Activated naive CD4-positive, alpha-beta T cell treated with anti-CD3 and anti-CD28 coated beads, Interleukin-2, amount 50 U/mL, for 72 hours (primary cell): ENCODE results near the gene MKRN2. TPM values are rescaled to one million over a fixed set of nuclear protein-coding genes. Genes with fewer than 3 reads are reported as not detected.
A peak's percentile ranks its signal among the peaks of the same experiment; 100 is the strongest.

Experiments
- ATAC-seq, 2 donors: fragments of 150-1000 bp; cut with Tn5 transposase; 2 replicates each; pipeline ENCODE4 v1.10.0; 2021; ENCODE audit warnings: mild to moderate bottlenecking in 2 of 2, moderate library complexity in 2 of 2
- DNase-seq, 2 donors: peaks; one replicate each; pipeline ENCODE4 v3.0.0; 2021 to 2022; ENCODE audit warnings: low spot score in 2 of 2
- H3K27ac Mint-ChIP-seq, 2 donors: one replicate each; pipeline ENCODE4 v1.8.0; 2022; ENCODE audit warnings: mild to moderate bottlenecking in 2 of 2, mixed read lengths in 2 of 2
- H3K36me3 Mint-ChIP-seq, 2 donors: one replicate each; pipeline ENCODE4 v1.8.0; 2022; ENCODE audit warnings: mixed read lengths in 2 of 2
- H3K9me3 Mint-ChIP-seq, 2 donors: one replicate each; pipeline ENCODE4 v1.8.0; 2022; ENCODE audit warnings: mixed read lengths in 2 of 2
- total RNA-seq, 2 donors: library from RNA; stranded (reverse); gene quantifications; one replicate each; pipeline ENCODE4 v1.2.3, GENCODE V29; 2022

The MKRN2 gene
- total RNA-seq, 2 donors from 2014 or later = 20.2 to 30.3 TPM

DNA sequence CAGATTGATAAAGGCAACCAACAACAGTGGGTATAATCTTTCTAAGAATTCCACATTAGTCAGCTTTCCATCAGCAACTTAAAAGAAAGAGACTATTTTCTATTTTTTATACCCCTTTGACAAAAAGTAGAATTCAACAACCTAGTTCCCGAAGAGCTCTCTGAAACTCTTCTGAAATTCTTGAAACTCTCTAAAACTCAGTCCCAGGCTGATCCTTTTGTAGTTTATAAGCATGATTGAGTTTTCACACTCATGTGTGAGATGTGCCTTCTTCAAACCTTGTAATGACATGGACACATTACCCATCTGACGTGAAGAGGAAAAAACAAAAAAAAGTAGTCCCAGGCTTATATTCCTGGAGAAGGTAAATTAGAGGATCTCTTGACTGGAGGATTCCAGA, 75.6 kb downstream of the MKRN2 start:
- Mint-ChIP-seq H3K36me3 (peaks cover 0 to 6% of the 10 kb centered on the region in 2 donors), H3K27ac (peak overlapping the region in 1 of 2 donors; percentile 42), H3K9me3 (no peaks in the 10 kb centered on the region)
- ATAC-seq (no peak), DNase-seq (no peak)

DNA sequence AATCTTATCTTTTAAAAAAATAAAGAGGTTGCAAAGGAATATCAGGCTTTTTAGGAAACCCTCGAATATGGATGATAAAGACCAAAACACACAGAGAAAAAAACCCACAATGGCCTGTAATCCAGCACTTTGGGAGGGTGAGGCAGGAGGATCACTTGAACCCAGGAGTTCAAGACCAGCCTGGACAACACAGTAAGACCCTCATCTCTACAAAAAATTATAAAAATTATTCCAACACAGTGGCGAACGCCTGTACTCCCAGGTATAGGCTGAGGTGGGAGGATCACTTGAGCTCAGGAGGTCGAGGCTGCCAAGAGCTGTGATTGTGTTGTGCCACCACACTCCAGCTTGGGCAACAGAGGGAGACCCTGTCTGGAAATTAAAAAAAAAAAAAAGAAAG, 76.2 kb downstream of the MKRN2 start:
- ATAC-seq (no peak), DNase-seq (no peak)
- Mint-ChIP-seq H3K27ac (no peak overlapping the region), H3K36me3 (peaks cover 0 to 6% of the 10 kb centered on the region in 2 donors), H3K9me3 (no peaks in the 10 kb centered on the region)

Other genes with a start within 250 kb of the MKRN2 start
- 10 to 100 TPM in 1 of 2 donors, 1 to 10 TPM in 1; 6.6 to 14.2 TPM for gene TSEN2, start 72.6 kb upstream of the MKRN2 start, total RNA-seq
- not detected for gene MKRN2OS, start 11.6 kb upstream of the MKRN2 start, total RNA-seq
- gene RAF1, start 107.0 kb downstream of the MKRN2 start, total RNA-seq = 10 to 100 TPM; 75.9 to 97.0 TPM
- gene TMEM40, start 202.2 kb downstream of the MKRN2 start, total RNA-seq = not detected
- 1 to 10 TPM; 1.8 to 2.5 TPM for gene CAND2, start 239.6 kb downstream of the MKRN2 start, total RNA-seq